ENCODE measurements around the gene IMMT. TPM values are rescaled to one million over a fixed set of nuclear protein-coding genes. Genes with fewer than 3 reads are reported as not detected.

The IMMT gene
- total RNA-seq, 1 experiment from 2014 or later = 112 TPM

- Histone ChIP-seq H2AFZ (ENCODE audit: low read length) (no peak overlapping the region), H3K14ac (ENCODE audit: insufficient read depth, low read length) (no peak overlapping the region), H3K9ac (ENCODE audit: extremely low read depth, insufficient read length, low read length) (no peak overlapping the region), H2BK5ac (ENCODE audit: insufficient read length, low read length) (no peak overlapping the region), H4K8ac (replicated peaks; ENCODE audit: insufficient read length, low read depth, low read length) (no peak overlapping the region), H2BK15ac (ENCODE audit: low read depth, low read length) (no peak overlapping the region), H4K91ac (ENCODE audit: insufficient read length, low read depth, low read length) (no peak overlapping the region), H2BK12ac (ENCODE audit: insufficient read length, low read depth, low read length) (no peak overlapping the region), H3T11ph (ENCODE audit: low read length) (no peak overlapping the region), H4K20me1 (ENCODE audit: control insufficient read depth, insufficient read depth, insufficient read length) (no peaks in the 10 kb centered on the region), H3K9me3 (ENCODE audit: control insufficient read depth, low read depth, low read length) (no peaks in the 10 kb centered on the region), H3K79me1 (ENCODE audit: insufficient read depth, low read depth, low read length, poor library complexity, severe bottlenecking) (no peaks in the 10 kb centered on the region), H2BK120ac (ENCODE audit: low read depth, low read length, poor library complexity, severe bottlenecking) (no peak overlapping the region), H3K4me2 (ENCODE audit: insufficient read depth, insufficient read length, low read length) (no peak overlapping the region), H3K79me2 (ENCODE audit: insufficient read depth, low read length) (no peaks in the 10 kb centered on the region), H3K27ac (ENCODE audit: insufficient read length, low read depth, low read length) (no peak overlapping the region), H3K4ac (ENCODE audit: low read depth, low read length) (no peak overlapping the region), H3K18ac (ENCODE audit: insufficient read length, low read depth, low read length) (no peak overlapping the region), H2AK5ac (ENCODE audit: insufficient read length, low read length) (no peak overlapping the region), H3K56ac (ENCODE audit: insufficient read length, low read depth, low read length) (no peak overlapping the region), H2BK20ac (ENCODE audit: low read depth, low read length, poor library complexity, severe bottlenecking) (no peak overlapping the region), H3K23me2 (ENCODE audit: insufficient read length, low read depth, low read length, poor library complexity, severe bottlenecking) (no peaks in the 10 kb centered on the region), H3K23ac (ENCODE audit: insufficient read length, low read depth, low read length) (no peak overlapping the region), H3K27me3 (ENCODE audit: insufficient read depth, low read length) (no peaks in the 10 kb centered on the region), H4K5ac (ENCODE audit: insufficient read length, low read depth, low read length) (no peak overlapping the region), H3K4me1 (ENCODE audit: insufficient read depth, low read length) (no peaks in the 10 kb centered on the region)
- no peaks in the 10 kb centered on the region for H3K9me3 Mint-ChIP-seq
- H3K36me3 Mint-ChIP-seq (ENCODE audit: insufficient read depth in 1 of 3, low read depth in 3 of 3) = peaks cover 0 to 15% (median 13%) of the 10 kb centered on the region in 3 experiments; a peak in 5 of 7 replicates
- H3K27ac Mint-ChIP-seq = no peak overlapping the region
- DNase-seq = no peak
- peaks cover 3 to 6% of the 10 kb centered on the region in 2 experiments; a peak in 3 of 4 replicates for H3K4me1 Mint-ChIP-seq
- WGBS (ENCODE audit: extremely low coverage, insufficient read length, low lambda C conversion rate) = no CpG with 5 or more reads among the region's 13 CpGs
- peaks cover 3% of the 10 kb centered on the region; the same call in 1 of the 2 replicates for H3K27me3 Mint-ChIP-seq (ENCODE audit: low read depth)
- no peak overlapping the region for H3K4me3 Mint-ChIP-seq
- TF ChIP-seq CTCF (conservative IDR thresholded peaks at IDR 0.05) = no peak
Measured at GRCh38 chr2:86216575-86217555, 21.6 kb upstream of the IMMT start.

All from H9 (cell line).